CD14-positive monocyte (primary cell): ENCODE data around the gene RAPGEF1. TPM values are rescaled to one million over a fixed set of nuclear protein-coding genes. Genes with fewer than 3 reads are reported as not detected.

Source experiments
- DNase-seq, 3 donors: peaks; one replicate each; pipeline ENCODE4 v3.0.0-alpha.2; 2011 to 2022
- H2AFZ ChIP-seq: 2 replicates; pipeline ENCODE4 v1.6.0; 2012; ENCODE audit warnings: mild to moderate bottlenecking, low read depth, low read length, inconsistent platforms; ENCODE audit not compliant: insufficient read depth, poor library complexity, severe bottlenecking
- H3K27ac ChIP-seq, 2 donors: 1 replicate in 1 of 2; 2 replicates in 1 of 2; pipeline ENCODE4 v1.5.1; 2012 to 2013; ENCODE audit warnings: low read length in 2 of 2, control low read depth in 1 of 2, inconsistent platforms in 1 of 2, low read depth in 1 of 2, mild to moderate bottlenecking in 1 of 2
- H3K27me3 ChIP-seq, 2 donors: one replicate each; pipeline versions ENCODE4 v1.6.0 to v1.6.1; 2011 to 2013; ENCODE audit warnings: low read length in 2 of 2; ENCODE audit not compliant: control insufficient read depth in 2 of 2, insufficient read depth in 2 of 2
- H3K36me3 ChIP-seq, 2 donors: replicated peaks in 1 of 2; 1 replicate in 1 of 2; 2 replicates in 1 of 2; pipeline versions ENCODE4 v1.5.1 to v1.6.1; 2012 to 2013; ENCODE audit warnings: low read length in 2 of 2, control low read depth in 1 of 2, inconsistent platforms in 1 of 2, mild to moderate bottlenecking in 1 of 2; ENCODE audit not compliant: insufficient read depth in 2 of 2, control insufficient read depth in 1 of 2
- H3K4me1 ChIP-seq, 2 donors: 1 replicate in 1 of 2; 2 replicates in 1 of 2; pipeline versions ENCODE4 v1.5.1 to v1.6.1; 2012 to 2013; ENCODE audit warnings: low read length in 2 of 2, control low read depth in 1 of 2, inconsistent platforms in 1 of 2, mild to moderate bottlenecking in 1 of 2, moderate library complexity in 1 of 2; ENCODE audit not compliant: insufficient read depth in 2 of 2, control insufficient read depth in 1 of 2
- H3K4me2 ChIP-seq: replicated peaks from 2 replicates; pipeline ENCODE3; 2012; ENCODE audit warnings: low read length, moderate library complexity, mild to moderate bottlenecking; ENCODE audit not compliant: poor library complexity, severe bottlenecking; ENCODE audit errors: extremely low read depth
- H3K4me3 ChIP-seq, 3 experiments: fragments of 200-600 bp in 1 of 3; sonication (generic) in 1 of 3; replicated peaks in 1 of 3; 1 replicate in 2 of 3; 2 replicates in 1 of 3; pipeline ENCODE4 v1.5.1; 2011 to 2013; ENCODE audit warnings: low read length in 3 of 3, mild to moderate bottlenecking in 3 of 3, control low read depth in 2 of 3, low read depth in 2 of 3, inconsistent platforms in 1 of 3, moderate library complexity in 1 of 3
- H3K79me2 ChIP-seq: 2 replicates; pipeline ENCODE4 v1.6.0; 2012; ENCODE audit warnings: mild to moderate bottlenecking, control low read depth, inconsistent platforms, low read length, moderate library complexity; ENCODE audit not compliant: insufficient read depth
- H3K9ac ChIP-seq: 2 replicates; pipeline ENCODE4 v1.6.0; 2017; ENCODE audit warnings: low read length, mild to moderate bottlenecking; ENCODE audit not compliant: insufficient read depth, poor library complexity, severe bottlenecking
- H3K9me3 ChIP-seq, 2 donors: replicated peaks in 1 of 2; 1 replicate in 1 of 2; 2 replicates in 1 of 2; pipeline versions ENCODE4 v1.5.1 to v1.6.1; 2012 to 2013; ENCODE audit warnings: low read length in 2 of 2, control low read depth in 1 of 2; ENCODE audit not compliant: control insufficient read depth in 1 of 2, insufficient read depth in 1 of 2
- H4K20me1 ChIP-seq: 2 replicates; pipeline ENCODE4 v1.6.0; 2012; ENCODE audit warnings: mild to moderate bottlenecking, low read length, control low read depth, moderate library complexity; ENCODE audit not compliant: insufficient read depth
- H3K27ac Mint-ChIP-seq, 7 donors: one replicate each; pipeline ENCODE4 v1.8.0; 2020; ENCODE audit warnings: mild to moderate bottlenecking in 7 of 7, mixed read lengths in 7 of 7, moderate library complexity in 6 of 7, inconsistent platforms in 2 of 7
- H3K27me3 Mint-ChIP-seq, 3 donors: one replicate each; pipeline ENCODE4 v1.8.0; 2021 to 2022; ENCODE audit warnings: low read depth in 3 of 3, mild to moderate bottlenecking in 3 of 3, mixed read lengths in 3 of 3, moderate library complexity in 3 of 3, inconsistent platforms in 1 of 3
- H3K36me3 Mint-ChIP-seq, 2 donors: one replicate each; pipeline ENCODE4 v1.8.0; 2020; ENCODE audit warnings: mixed read lengths in 2 of 2, inconsistent platforms in 1 of 2, mild to moderate bottlenecking in 1 of 2
- H3K4me1 Mint-ChIP-seq: one replicate; pipeline ENCODE4 v1.8.0; 2020; ENCODE audit warnings: mild to moderate bottlenecking, mixed read lengths
- H3K4me3 Mint-ChIP-seq, 2 donors: one replicate each; pipeline ENCODE4 v1.8.0; 2020; ENCODE audit warnings: mild to moderate bottlenecking in 2 of 2, mixed read lengths in 2 of 2, moderate library complexity in 1 of 2
- H3K9me3 Mint-ChIP-seq, 7 donors: one replicate each; pipeline ENCODE4 v1.8.0; 2020 to 2022; ENCODE audit warnings: mixed read lengths in 7 of 7, mild to moderate bottlenecking in 6 of 7, moderate library complexity in 6 of 7, inconsistent platforms in 2 of 7
- WGBS: methylation state at CpG from one replicate; pipeline ENCODE4 v1.1.5; 2013; ENCODE audit warnings: missing lambda C conversion rate; ENCODE audit not compliant: insufficient coverage; 5-methylcytosine and 5-hydroxymethylcytosine counted together
- intact Hi-C, 2 donors: fragments of 100-400 bp; cut with micrococcal nuclease; formaldehyde crosslinking; loops; one replicate each; pipeline versions ENCODE4 v1.15.0 to v1.15.1; 2023
- polyA plus RNA-seq, 3 donors: library from polyadenylated mRNA; depleted of rRNA in 1 of 3; unstranded in 2 of 3; stranded (reverse) in 1 of 3; fragments of 300-500 nt in 2 of 3; fragments of >200 nt in 1 of 3; fragmentation: Illumina TruSeq in 2 of 3; gene quantifications; 1 replicate in 2 of 3; 2 replicates in 1 of 3; pipeline ENCODE4 v1.2.3, GENCODE V29; 2012 to 2021
- TF ChIP-seq, protein P1 (sequence below): fragments of 200-600 bp; IDR thresholded peaks from one replicate; pipeline ENCODE4 v1.8.0; 2022; ENCODE audit warnings: antibody characterized with exemption, mild to moderate bottlenecking

Gene RAPGEF1
- polyA plus RNA-seq, 3 donors = 1.7 to 71.7 (median 3.0) TPM

DNA sequence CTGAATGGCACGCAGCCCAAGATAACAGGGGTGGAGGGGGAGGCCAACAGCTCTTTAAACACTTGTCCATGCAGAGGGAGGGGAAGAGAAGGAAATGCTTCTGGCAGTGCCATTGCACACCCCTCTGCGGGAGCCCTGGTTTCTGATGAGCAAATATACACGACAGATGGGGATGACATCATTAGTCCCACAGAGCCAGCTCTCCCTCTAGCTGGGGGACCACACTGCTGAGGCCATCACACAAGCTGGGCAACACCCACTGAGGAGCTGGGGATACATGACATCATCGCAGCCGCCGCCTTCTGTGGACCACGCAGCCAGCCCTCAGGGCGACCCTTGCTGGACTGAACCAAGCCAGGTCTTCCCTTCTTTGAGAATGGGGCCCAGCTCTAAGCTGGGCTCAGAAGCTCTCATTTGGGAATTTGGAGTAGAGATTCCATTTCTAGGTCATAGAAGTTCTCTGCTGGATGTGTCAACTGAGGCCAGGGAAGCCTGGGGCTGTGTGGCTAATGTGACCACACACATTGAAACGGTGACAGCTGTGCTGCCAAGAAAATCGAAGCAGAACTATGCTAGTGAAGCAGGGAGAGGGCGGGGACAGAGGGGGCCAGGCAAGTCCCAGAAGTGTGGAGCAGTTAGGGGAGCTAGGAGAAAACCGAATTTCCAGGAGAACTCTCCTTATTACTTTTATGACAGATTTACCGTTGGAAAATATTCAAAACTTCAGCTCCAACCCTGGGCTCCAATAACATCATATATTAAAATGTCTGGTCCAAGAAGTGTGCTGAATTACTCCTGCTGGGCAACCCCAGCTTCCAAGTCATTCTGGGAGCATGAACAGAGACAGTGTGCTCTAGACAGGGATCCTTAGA is 115.0 kb downstream of the RAPGEF1 start:
- no peak overlapping the region for H2AFZ ChIP-seq
- peaks cover 13% of the 10 kb centered on the region for H3K79me2 ChIP-seq
- H3K27ac ChIP-seq = peak overlapping the region; percentile 46 to 100
- Mint-ChIP-seq H3K27ac (peak overlapping the region; percentile 13 to 98 (median 93)), H3K27me3 (peaks cover 0 to 3% (median 0%) of the 10 kb centered on the region in 3 donors), H3K4me3 (no peak overlapping the region), H3K4me1 (peaks cover 72% of the 10 kb centered on the region), H3K9me3 (peaks cover 3 to 15% (median 11%) of the 10 kb centered on the region in 7 donors), H3K36me3 (peaks cover 80 to 92% of the 10 kb centered on the region in 2 donors)
- H3K4me2 ChIP-seq = no peak overlapping the region
- peaks cover 51 to 72% of the 10 kb centered on the region in 2 donors for H3K36me3 ChIP-seq
- no peaks in the 10 kb centered on the region for H4K20me1 ChIP-seq
- DNase-seq = peak in 2 of 3 donors; percentile 57 to 72
- TF ChIP-seq, protein P1, sequence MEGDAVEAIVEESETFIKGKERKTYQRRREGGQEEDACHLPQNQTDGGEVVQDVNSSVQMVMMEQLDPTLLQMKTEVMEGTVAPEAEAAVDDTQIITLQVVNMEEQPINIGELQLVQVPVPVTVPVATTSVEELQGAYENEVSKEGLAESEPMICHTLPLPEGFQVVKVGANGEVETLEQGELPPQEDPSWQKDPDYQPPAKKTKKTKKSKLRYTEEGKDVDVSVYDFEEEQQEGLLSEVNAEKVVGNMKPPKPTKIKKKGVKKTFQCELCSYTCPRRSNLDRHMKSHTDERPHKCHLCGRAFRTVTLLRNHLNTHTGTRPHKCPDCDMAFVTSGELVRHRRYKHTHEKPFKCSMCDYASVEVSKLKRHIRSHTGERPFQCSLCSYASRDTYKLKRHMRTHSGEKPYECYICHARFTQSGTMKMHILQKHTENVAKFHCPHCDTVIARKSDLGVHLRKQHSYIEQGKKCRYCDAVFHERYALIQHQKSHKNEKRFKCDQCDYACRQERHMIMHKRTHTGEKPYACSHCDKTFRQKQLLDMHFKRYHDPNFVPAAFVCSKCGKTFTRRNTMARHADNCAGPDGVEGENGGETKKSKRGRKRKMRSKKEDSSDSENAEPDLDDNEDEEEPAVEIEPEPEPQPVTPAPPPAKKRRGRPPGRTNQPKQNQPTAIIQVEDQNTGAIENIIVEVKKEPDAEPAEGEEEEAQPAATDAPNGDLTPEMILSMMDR = no peak
- peaks cover 0 to 7% of the 10 kb centered on the region in 2 donors for H3K9me3 ChIP-seq
- H3K4me3 ChIP-seq = no peak overlapping the region
- H3K4me1 ChIP-seq = peaks cover 73 to 83% of the 10 kb centered on the region in 2 donors
- H3K27me3 ChIP-seq = no peaks in the 10 kb centered on the region
- WGBS = 70% methylated on average over 8 of the region's 13 CpGs
- intact Hi-C loops = loop anchor here in 1 of 2 donors (5.0 kb wide), 1 partner anchor 32 kb away; no protein-coding TSS in a partner anchor
- no peak overlapping the region for H3K9ac ChIP-seq

DNA sequence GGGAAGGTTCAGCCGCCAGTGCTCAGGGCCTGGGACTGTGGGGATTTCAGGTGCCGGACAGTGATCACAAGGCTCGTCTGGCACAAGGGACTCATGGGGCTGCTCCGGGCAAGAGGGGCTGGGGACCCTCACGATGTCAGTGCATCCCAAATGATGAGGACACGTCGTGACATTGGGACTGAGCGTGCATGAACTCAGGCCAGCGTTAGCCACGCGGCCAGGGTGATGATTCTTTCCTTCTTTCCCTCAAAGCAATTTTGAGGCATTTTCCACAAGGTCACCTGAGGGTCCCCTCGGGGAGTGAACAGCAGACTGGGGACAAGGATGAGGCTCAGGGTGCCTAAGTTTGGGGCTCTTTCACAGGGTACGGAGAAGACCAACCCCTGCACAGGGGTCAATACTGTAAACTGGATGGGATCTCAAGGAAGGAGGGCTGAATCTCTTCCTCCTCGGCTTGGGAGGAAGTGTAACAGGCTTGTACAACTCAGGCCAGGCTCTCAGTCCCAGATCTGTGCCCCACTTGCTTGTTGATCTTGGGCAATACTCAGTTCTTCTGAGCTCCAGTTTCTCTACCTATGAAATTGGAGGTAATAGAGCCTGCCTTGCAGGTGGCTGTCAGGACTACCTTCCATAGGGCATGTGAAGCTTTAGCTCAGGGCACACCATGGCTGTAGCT is 116.1 kb downstream of the RAPGEF1 start:
- intact Hi-C loops = loop anchor here in 1 of 2 donors (2.0 to 5.0 kb wide), 2 partner anchors 25 to 34 kb away; no protein-coding TSS in a partner anchor
- H3K4me3 ChIP-seq = no peak overlapping the region
- H3K9me3 Mint-ChIP-seq = peaks cover 3 to 15% (median 11%) of the 10 kb centered on the region in 7 donors
- TF ChIP-seq, protein P1 = no peak
- H3K79me2 ChIP-seq = peaks cover 6% of the 10 kb centered on the region
- H4K20me1 ChIP-seq = no peaks in the 10 kb centered on the region
- H3K4me2 ChIP-seq = no peak overlapping the region
- H3K9ac ChIP-seq = no peak overlapping the region
- H3K36me3 Mint-ChIP-seq = peaks cover 85 to 92% of the 10 kb centered on the region in 2 donors
- peaks cover 56 to 73% of the 10 kb centered on the region in 2 donors for H3K36me3 ChIP-seq
- 82% methylated on average over 6 of the region's 14 CpGs for WGBS
- H3K27me3 Mint-ChIP-seq = peaks cover 0 to 3% (median 0%) of the 10 kb centered on the region in 3 donors
- H2AFZ ChIP-seq = no peak overlapping the region
- no peak overlapping the region for H3K4me3 Mint-ChIP-seq
- DNase-seq = peak in 2 of 3 donors; percentile 26 to 27
- peaks cover 63% of the 10 kb centered on the region for H3K4me1 Mint-ChIP-seq
- H3K4me1 ChIP-seq = peaks cover 65 to 73% of the 10 kb centered on the region in 2 donors
- H3K27ac Mint-ChIP-seq = peak overlapping the region; percentile 46 to 98 (median 93)
- peaks cover 0 to 7% of the 10 kb centered on the region in 2 donors for H3K9me3 ChIP-seq
- H3K27ac ChIP-seq = peak overlapping the region; percentile 46 to 100
- no peaks in the 10 kb centered on the region for H3K27me3 ChIP-seq
